ENCODE results near the gene CDH23.

The CDH23 gene

GRCh38 chr10:71757399-71757922, 360.7 kb downstream of the CDH23 start:
- DNase-seq (ENCODE audit: low spot score) = no peak

- peak; percentile 42 for DNase-seq (ENCODE audit: low spot score)
Observed at GRCh38 chr10:71761105-71761511, 364.4 kb downstream of the CDH23 start.

- DNase-seq (ENCODE audit: low spot score) = no peak
Observed at GRCh38 chr10:71761541-71762113, 364.9 kb downstream of the CDH23 start.

DNA sequence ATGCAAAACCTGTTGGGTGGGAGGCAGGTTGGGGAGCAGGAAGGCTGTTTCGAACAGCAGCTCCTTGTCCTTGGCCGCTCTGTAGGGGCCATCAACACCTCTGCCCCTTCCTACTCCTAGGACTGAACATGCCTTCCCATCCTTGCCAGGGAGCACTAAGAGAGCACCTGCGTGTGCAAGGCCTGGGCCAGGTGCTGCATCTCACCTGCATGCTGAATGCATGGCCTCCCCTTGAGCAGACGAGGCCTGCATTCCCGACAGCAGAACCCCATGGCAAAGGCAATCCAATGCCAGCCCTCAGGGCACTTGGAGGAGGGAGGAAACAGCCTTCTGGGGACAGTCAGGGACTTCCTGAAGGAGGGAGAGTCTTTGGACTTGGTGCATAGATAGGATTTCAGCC, 365.6 kb downstream of the CDH23 start:
- no peak for DNase-seq (ENCODE audit: low spot score)

DNA sequence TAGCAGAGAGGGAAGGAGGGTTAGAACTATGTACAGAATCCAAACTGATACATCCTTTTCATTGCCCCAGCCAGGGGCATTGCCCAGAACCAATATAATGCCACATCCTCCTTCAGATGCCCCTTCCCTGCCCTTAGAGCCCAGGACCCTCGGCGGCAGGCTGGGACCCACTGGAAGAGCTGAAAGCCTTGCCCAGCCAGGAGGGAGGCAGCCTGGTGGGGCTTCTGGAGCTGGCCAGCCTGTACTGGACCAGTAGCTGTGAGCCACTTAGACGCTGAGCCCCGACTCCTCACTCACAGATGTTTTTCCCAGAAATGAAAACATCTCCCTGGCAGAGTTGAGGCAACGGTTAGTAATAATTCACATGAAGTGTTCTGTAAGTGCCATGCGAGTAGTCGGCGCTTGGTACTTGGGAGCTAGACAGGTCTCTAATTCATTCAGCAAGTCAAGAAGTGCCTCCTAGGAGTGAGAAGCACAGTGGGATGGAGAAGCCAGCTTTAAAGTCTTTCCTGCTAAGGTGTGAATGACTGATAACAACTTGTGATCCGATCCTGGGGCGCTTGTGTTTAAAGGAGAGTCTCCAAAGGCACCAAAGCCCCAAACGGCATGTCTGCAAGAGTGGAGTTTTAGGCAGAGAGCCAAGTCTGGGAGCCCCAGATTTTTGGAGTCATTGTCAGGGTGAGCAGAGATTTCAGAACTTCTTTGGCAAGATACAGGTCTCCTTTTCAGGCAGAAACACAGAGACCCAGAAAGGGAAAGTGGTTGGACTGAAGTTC, 366.8 kb downstream of the CDH23 start:
- no peak for DNase-seq (ENCODE audit: low spot score)

- no peak for DNase-seq (ENCODE audit: low spot score)
Observed at GRCh38 chr10:71765176-71765904, 368.6 kb downstream of the CDH23 start.

- DNase-seq (ENCODE audit: low spot score) = no peak
Observed at GRCh38 chr10:71765906-71766716, 369.4 kb downstream of the CDH23 start.

- DNase-seq (ENCODE audit: low spot score) = no peak
Observed at GRCh38 chr10:71766717-71767419, 370.1 kb downstream of the CDH23 start.

DNA sequence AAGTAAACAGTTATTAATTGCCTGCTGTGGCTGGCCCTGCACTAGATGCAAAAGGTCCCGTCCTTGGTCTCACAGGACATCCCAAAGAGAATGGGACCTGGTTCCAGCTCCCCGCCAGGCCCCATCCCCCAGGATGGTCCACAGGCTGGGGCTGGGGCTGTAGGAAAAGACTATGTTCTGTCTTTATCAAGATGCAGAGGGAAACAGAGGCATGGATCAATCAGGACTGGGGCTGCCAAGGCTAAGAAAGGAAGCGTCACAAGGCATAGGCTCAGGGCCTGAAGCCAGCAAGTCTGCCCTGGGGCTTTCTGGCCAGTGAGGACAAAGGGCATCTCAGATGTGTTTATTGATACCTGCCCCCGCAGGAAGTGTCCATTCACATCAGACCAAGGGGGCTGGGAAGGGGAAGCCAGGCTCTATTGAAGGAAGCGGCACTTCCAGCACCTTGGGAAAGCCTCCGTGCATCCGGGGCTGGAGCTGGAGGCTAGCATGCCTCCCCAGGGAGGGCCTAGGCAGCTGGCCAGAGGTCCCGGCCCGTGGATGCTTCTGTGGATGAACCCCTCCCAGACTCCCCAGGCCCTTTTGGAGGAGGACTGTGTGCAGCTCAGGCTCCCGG, 370.8 kb downstream of the CDH23 start:
- DNase-seq (ENCODE audit: low spot score) = no peak

GRCh38 chr10:71769279-71769823, 372.6 kb downstream of the CDH23 start:
- DNase-seq (ENCODE audit: low spot score) = no peak

DNA sequence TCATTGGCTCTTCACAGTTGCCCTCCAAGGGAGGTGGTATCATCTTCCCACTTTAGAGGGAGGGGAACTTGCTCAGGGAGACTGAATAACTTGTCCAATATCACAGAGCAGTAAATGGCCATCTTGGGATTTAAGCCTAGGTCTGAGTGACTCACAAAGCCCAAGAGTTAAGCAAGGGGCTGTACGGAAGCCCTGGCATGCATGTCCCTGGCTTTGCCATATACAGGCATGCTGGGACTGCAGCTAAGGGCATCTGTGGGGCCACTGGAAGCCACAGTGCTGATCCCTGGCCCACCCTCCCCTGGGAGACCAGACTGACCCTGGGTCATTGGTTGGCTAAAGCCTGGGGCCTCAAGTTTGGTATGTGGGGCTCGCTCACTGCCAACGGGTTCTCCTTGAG, 373.5 kb downstream of the CDH23 start:
- DNase-seq (ENCODE audit: low spot score) = no peak

- no peak for DNase-seq (ENCODE audit: low spot score)
Observed at GRCh38 chr10:71770789-71771188, 374.1 kb downstream of the CDH23 start.

GRCh38 chr10:71771204-71771603, 374.5 kb downstream of the CDH23 start:
- no peak for DNase-seq (ENCODE audit: low spot score)

DNA sequence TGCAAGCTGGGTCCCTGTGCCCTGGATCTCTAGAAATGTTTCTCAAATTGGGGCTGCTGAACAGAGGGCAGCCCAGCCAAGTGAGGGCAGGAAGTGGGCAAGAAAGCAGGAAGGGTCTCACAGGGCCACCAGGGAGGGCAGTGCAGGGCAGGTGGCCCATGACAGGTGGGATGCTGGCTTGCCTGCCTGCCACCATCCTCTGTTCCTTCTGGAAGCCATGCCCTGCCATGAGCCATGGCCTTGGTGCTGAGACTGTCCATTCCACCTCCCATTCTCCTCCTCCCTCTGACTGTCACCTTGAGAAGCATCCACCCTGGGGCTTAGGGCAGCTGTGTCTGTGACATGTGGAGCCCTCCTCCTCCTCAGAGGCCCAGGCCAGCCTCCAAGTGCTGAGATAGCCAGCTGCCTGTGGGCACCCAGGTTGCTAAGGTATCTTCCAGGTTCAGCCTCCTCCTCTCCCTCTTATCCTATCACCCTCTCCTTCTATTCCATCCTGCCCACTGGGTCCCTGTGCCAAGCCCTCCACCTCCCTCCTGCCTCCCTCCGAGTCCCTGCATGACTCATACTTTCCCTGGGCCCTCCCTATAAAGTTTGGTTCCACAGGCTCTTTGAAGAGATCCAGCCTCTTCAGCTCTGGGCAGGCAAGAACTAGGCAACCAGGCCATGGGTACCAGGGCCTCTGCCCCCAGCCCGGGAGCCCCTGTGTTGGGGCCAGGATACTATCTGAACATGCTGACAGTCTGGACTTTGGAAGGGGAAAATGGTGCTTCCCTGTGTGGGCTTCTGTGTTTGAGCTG, 375.3 kb downstream of the CDH23 start:
- DNase-seq (ENCODE audit: low spot score) = no peak

DNA sequence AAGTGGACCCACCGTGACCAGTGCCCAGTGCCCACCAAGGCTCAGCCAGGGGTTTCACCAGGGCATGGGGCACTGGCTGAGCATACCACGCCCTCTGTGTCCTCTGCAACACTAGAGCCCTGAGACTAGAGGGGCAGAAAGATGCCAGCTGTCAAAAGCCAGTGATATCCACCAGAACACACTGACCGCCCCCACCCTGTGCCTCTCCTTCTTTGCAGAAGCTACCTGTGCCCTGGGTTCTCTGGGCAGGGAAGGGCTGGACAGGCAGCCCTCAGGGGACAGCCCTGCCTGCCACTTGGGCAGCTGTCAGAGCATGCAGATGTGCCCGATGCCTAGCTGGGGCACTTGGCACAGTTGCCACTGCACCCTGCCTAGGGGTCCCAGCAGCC, 376.1 kb downstream of the CDH23 start:
- no peak for DNase-seq (ENCODE audit: low spot score)

DNA sequence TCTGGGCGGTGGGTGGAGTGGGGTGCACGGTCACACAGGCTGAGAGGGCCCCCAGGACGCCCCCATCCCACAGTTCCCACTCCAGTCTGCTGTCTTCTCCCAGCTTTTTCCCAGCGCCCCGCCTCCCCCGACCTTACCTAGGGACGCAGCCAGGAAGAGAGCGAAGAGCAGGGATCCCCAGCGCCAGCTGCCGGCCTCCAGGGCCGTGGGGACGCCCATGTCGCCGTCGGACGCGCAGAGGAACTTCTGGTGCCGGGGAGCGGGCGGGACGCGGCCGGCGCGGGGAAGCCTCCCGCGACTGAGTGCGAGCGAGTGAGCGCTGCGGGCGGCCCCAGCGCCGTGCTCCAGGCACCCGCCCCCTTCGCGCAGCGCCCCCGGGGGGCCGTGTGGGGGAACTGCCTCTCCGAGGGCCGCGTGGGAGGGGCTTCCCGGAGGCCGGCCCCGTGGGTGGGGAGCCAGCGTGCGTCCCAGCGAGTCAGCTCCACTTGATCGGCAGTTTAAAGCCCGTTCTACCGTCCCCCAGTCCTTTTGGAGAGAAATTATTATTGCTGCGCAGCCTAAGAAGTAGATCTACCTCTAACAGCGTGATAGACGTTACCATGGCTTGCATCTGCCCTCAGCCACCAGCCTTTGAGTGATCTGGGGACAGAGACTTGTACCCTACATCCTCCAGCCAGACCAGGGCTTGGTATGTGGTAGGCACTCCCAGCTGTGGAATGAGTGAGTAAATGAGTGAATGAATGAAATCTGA, 376.7 kb downstream of the CDH23 start, which contains the start of gene VSIR:
TSS of gene VSIR (minus strand) at position 300 of the 751 bp plus-strand sequence. CDS start at position 219, 81 bp downstream.
- peak; percentile 90 for DNase-seq (ENCODE audit: low spot score)

DNA sequence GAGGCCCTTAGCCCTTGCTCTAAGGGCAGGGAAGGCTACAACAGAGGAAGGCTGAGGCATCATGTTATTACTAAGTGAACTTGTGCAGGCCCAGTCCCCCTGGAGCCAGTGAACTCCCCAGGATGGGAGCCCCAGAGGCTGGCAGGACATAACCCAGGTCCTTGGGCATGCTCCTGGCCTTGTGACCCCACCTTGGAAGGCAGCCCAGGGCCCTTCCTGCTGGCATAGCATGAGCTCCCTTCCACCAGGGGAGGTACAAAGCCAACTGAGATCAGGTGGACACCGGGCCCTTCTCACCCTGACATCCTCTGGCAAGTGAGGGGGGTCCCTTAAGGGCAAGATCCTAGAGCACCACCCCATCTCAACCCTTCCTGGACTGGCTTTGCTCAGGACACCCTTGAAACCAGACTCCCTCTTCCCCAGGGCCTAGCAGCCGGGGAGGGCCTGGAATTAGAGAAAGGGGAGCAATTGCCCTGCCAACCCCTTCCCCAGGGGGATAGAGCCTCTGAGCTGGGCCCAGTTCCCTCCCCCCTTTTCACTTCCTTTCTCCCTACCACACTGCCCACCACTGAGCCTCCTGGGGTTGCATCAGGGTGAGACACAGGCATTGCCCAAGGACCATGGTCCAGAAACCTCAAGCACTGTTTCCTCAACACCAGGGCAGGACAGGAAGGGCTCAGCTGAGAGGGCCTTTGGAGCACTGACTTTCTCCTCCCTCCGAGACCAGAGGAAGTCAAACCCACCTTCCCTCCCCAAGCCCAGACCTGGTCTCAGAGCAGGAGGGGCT, 378.4 kb downstream of the CDH23 start:
- DNase-seq (ENCODE audit: low spot score) = no peak

DNA sequence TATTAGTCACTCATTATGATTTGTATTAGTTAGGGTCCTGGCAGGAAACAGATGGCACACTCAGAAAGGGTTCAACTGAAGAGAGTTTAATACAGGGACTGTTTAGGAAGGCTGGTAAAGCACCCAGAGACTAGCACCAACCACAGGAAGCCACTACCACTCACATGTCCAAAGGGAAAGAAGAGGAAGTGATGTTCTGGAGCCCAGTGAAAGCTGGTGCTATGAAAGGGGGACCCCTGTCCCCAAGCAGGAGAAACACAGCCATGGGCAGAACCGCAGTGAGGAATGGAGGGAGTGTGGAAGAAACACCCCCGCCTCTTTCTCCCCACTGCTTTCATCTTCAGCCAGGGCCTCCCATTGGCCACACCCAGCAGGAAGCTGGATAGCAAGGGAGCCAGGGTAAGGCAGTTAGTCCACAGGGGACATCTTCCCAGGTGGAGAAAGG, 379.8 kb downstream of the CDH23 start:
- DNase-seq (ENCODE audit: low spot score) = no peak
